SJSA1 (cell line): ENCODE data around the gene GHRHR. TPM values are rescaled to one million over a fixed set of nuclear protein-coding genes. Genes with fewer than 3 reads are reported as not detected.

Source experiments
- DNase-seq, 2 experiments: peaks; one replicate each; pipeline ENCODE4 v3.0.0-alpha.2; 2015 to 2020; ENCODE audit warnings: low spot score in 2 of 2, low read depth in 1 of 2
- H3K27ac ChIP-seq: fragments of 250-450 bp; sonication (Bioruptor Pico); 2 replicates; pipeline ENCODE4 v1.5.1; 2020; ENCODE audit warnings: mild to moderate bottlenecking, moderate library complexity
- H3K27me3 ChIP-seq: fragments of 250-450 bp; sonication (Bioruptor Pico); replicated peaks from 2 replicates; pipeline ENCODE4 v1.5.1; 2020; ENCODE audit warnings: mild to moderate bottlenecking, moderate library complexity
- H3K36me3 ChIP-seq: fragments of 250-450 bp; sonication (Bioruptor Pico); 2 replicates; pipeline ENCODE4 v1.5.1; 2020; ENCODE audit warnings: mild to moderate bottlenecking
- H3K4me1 ChIP-seq: fragments of 250-450 bp; sonication (Bioruptor Pico); replicated peaks from 2 replicates; pipeline ENCODE4 v1.6.1; 2021; ENCODE audit warnings: mild to moderate bottlenecking
- H3K4me3 ChIP-seq: fragments of 250-450 bp; sonication (Bioruptor Pico); 2 replicates; pipeline ENCODE4 v1.5.1; 2020; ENCODE audit warnings: mild to moderate bottlenecking
- H3K9me3 ChIP-seq: fragments of 250-450 bp; sonication (Bioruptor Pico); replicated peaks from 2 replicates; pipeline ENCODE4 v1.5.1; 2020; ENCODE audit warnings: mild to moderate bottlenecking
- total RNA-seq: library from RNA; depleted of rRNA; stranded (reverse); fragments of >200 nt; shearing (Covaris generic); gene quantifications from 2 replicates; pipeline ENCODE4 v1.2.3, GENCODE V29; 2014

The GHRHR gene
- total RNA-seq, 1 experiment from 2014 or later, result not detected

DNA sequence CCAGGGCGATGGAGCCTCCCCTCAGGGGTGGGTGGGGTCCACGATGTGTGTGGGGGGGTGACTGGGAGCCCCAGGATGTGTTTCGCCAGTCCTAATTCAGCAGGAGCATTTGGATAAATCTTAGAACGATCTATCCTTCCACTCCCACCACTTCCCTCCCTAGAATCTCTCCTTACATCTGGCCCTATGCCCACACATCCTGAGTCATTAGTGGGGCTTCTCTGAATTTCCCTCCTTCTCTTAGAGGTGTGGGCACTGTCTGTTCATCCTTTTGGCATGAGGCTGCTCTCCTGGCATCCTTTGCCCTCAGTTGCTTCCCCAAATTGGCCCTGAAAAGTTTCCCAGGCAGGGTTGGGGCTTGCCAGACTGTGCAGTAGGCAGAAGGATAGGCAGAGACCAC lies 1.6 kb downstream of the GHRHR start:
- Histone ChIP-seq H3K4me3 (no peak overlapping the region), H3K9me3 (no peaks in the 10 kb centered on the region), H3K36me3 (no peaks in the 10 kb centered on the region), H3K4me1 (no peaks in the 10 kb centered on the region), H3K27me3 (peaks cover 2% of the 10 kb centered on the region; the same call in 1 of the 2 replicates), H3K27ac (no peak overlapping the region)
- no peak for DNase-seq

GRCh38 chr7:30965883-30966282 lies 2.1 kb downstream of the GHRHR start:
- no peak for DNase-seq
- H3K4me3 ChIP-seq, result no peak overlapping the region
- H3K9me3 ChIP-seq, result no peaks in the 10 kb centered on the region
- peaks cover 2% of the 10 kb centered on the region; the same call in 1 of the 2 replicates for H3K27me3 ChIP-seq
- no peaks in the 10 kb centered on the region for H3K36me3 ChIP-seq
- H3K4me1 ChIP-seq, result no peaks in the 10 kb centered on the region
- no peak overlapping the region for H3K27ac ChIP-seq

DNA sequence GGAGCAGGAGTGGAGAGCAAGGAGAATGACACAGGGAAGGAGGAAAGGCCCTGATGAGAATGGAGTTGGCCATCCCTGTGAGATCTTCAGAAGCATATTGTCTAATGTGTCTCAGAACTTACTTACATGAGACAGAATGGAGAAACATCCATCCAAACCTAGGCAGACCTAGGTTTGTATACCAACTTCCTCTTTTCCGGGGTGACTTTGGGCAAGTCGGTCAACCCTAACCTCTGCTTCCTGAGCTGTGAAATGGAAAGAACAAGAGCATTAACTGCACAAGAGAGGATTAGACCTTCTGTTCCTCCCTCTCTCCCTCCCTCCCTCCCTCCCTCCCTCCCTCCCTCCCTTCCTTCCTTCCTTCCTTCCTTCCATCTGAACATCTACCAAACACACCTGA lies 4.5 kb downstream of the GHRHR start:
- Histone ChIP-seq H3K27me3 (peaks cover 2% of the 10 kb centered on the region), H3K9me3 (no peaks in the 10 kb centered on the region)
- no peak for DNase-seq

GRCh38 chr7:30968747-30969603 lies 5.2 kb downstream of the GHRHR start:
- peak in 1 of 2 experiments; percentile 28 for DNase-seq
- no peaks in the 10 kb centered on the region for H3K4me1 ChIP-seq
- H3K27me3 ChIP-seq, result peaks cover 2% of the 10 kb centered on the region
- no peaks in the 10 kb centered on the region for H3K36me3 ChIP-seq
- no peaks in the 10 kb centered on the region for H3K9me3 ChIP-seq
- no peak overlapping the region for H3K4me3 ChIP-seq
- H3K27ac ChIP-seq, result no peak overlapping the region

More for the DNA sequence above, 4.5 kb downstream of the GHRHR start:
- Histone ChIP-seq H3K27ac (no peak overlapping the region), H3K4me1 (no peaks in the 10 kb centered on the region), H3K36me3 (no peaks in the 10 kb centered on the region), H3K4me3 (no peak overlapping the region)

DNA sequence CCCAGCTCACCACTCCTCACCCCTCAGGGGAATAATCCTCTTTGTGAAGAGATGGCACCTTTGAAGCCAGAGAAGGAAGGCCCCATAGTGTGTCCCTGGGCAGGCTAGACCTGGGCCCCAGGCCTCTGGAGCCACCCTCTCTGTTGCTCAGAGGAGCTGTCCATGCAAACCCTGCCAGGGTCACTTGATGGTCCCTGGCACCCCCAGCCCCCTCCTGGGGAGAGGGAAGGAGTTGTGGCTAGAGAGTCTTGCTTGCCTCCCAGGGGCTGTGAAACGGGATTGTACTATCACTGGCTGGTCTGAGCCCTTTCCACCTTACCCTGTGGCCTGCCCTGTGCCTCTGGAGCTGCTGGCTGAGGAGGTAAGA lies 5.8 kb downstream of the GHRHR start:
- Histone ChIP-seq H3K27me3 (peaks cover 2% of the 10 kb centered on the region), H3K36me3 (no peaks in the 10 kb centered on the region), H3K27ac (no peak overlapping the region), H3K4me3 (no peak overlapping the region), H3K9me3 (no peaks in the 10 kb centered on the region), H3K4me1 (no peaks in the 10 kb centered on the region)
- DNase-seq, result no peak

DNA sequence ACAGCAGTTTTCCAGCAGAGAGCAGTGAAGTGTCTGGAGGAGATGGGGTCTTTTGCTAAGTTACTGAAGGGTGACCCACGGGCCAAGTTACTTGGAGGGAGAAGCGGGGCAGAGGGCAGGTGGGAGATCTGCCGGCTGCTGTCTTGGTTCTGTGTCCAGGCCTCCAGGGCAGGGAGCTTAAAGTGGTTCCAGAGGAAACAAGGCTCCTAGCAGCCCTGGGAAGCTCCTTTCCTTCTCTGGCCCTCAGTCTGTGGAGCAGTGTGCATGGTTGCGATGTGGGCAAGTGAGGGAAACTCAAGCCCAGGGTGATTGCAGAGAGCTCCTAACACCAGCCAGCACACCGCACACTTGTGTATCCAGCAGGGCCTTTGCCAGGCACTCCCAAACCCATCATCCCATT lies 6.3 kb downstream of the GHRHR start:
- Histone ChIP-seq H3K36me3 (no peaks in the 10 kb centered on the region), H3K27ac (no peak overlapping the region), H3K27me3 (peaks cover 2% of the 10 kb centered on the region), H3K4me1 (no peaks in the 10 kb centered on the region), H3K4me3 (no peak overlapping the region), H3K9me3 (no peaks in the 10 kb centered on the region)
- DNase-seq, result no peak

DNA sequence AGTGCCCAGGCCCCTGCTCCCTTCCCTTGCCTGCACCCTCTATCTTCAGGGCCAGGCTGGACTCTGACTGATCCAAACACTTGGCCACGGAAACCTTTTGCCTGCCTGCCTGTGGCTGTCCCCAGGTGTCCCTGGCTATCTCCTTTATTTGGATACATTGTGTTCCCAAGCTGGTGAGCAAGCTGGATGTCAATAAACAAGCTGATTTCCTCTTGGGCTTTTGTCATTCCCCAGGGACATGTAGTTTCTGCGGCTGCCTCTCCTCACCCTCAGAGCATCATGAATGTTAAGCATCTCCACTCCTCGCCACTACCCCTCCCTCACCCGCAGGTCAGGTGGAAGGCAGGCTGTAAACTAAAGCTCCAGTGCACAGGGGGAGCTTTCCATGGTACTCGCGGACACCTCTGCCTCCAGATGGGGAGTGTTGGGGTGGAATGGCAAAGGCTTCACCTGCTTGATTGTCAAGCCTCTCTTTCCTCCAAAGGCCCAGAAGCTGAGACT lies 6.9 kb downstream of the GHRHR start:
- no peaks in the 10 kb centered on the region for H3K9me3 ChIP-seq
- no peak for DNase-seq
- H3K27me3 ChIP-seq, result peaks cover 2% of the 10 kb centered on the region
- H3K27ac ChIP-seq, result no peak overlapping the region
- no peaks in the 10 kb centered on the region for H3K4me1 ChIP-seq
- no peaks in the 10 kb centered on the region for H3K36me3 ChIP-seq
- no peak overlapping the region for H3K4me3 ChIP-seq

DNA sequence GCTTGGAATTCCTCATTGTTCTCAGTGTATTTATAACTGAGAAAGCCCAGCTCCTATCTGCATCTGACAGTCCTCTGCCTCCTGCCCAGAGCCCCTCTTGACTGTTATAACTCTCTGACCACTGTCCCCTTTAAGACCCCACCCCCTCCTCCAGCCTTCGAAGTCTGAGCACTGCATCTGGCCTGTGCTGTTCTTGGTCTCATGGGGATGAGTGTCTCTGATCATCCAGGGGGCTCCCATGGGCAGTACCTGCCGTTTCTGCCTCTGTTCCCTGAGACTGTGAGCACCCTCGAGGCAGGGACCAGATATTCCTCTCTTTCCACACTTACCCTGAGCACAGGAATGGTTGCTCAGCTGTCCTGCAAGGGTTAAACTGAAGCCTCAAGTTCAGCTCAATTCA lies 7.7 kb downstream of the GHRHR start:
- no peak for DNase-seq
- Histone ChIP-seq H3K4me3 (no peak overlapping the region), H3K27ac (no peak overlapping the region), H3K27me3 (peaks cover 2% of the 10 kb centered on the region), H3K4me1 (no peaks in the 10 kb centered on the region), H3K36me3 (no peaks in the 10 kb centered on the region), H3K9me3 (no peaks in the 10 kb centered on the region)

DNA sequence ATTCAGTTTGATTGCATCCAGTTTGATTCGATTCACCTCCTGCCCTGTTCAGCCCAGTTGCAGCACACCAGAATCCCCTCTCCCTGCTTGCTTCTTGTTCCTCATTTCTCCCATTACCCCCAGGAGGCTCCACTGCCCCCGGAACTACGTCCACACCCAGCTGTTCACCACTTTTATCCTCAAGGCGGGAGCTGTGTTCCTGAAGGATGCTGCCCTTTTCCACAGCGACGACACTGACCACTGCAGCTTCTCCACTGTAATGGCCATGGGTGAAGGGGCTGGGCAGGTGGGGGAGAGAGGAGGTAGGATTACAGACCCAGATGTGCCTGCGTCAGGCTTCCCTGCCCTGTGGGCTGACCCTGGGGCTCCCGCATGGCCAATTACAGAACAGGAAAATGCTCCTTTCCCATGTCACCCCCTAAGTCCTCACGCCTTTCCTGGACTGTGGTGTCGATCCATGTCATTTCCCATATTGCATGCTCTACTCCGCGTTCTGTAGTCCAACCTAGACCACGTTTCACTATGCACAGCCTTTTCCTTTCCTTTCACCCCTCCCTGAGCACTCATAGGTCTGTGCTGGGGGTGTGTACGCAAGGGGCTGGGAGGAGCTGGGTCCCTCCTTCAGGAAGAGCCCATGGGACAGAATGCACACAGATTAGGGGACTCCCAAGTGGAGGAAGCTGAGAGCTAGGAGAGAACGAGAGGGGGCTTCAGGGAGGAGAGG lies 8.2 kb downstream of the GHRHR start:
- H3K27me3 ChIP-seq, result peaks cover 2% of the 10 kb centered on the region
- no peaks in the 10 kb centered on the region for H3K4me1 ChIP-seq
- no peaks in the 10 kb centered on the region for H3K9me3 ChIP-seq
- H3K4me3 ChIP-seq, result no peak overlapping the region
- no peaks in the 10 kb centered on the region for H3K36me3 ChIP-seq
- no peak for DNase-seq
- no peak overlapping the region for H3K27ac ChIP-seq

GRCh38 chr7:30973292-30973691 lies 9.5 kb downstream of the GHRHR start:
- Histone ChIP-seq H3K4me1 (no peaks in the 10 kb centered on the region), H3K36me3 (no peaks in the 10 kb centered on the region), H3K9me3 (no peaks in the 10 kb centered on the region), H3K27ac (no peak overlapping the region), H3K27me3 (no peaks in the 10 kb centered on the region; the same call in none of the 2 replicates), H3K4me3 (no peak overlapping the region)
- peak in 1 of 2 experiments; percentile 23 for DNase-seq

DNA sequence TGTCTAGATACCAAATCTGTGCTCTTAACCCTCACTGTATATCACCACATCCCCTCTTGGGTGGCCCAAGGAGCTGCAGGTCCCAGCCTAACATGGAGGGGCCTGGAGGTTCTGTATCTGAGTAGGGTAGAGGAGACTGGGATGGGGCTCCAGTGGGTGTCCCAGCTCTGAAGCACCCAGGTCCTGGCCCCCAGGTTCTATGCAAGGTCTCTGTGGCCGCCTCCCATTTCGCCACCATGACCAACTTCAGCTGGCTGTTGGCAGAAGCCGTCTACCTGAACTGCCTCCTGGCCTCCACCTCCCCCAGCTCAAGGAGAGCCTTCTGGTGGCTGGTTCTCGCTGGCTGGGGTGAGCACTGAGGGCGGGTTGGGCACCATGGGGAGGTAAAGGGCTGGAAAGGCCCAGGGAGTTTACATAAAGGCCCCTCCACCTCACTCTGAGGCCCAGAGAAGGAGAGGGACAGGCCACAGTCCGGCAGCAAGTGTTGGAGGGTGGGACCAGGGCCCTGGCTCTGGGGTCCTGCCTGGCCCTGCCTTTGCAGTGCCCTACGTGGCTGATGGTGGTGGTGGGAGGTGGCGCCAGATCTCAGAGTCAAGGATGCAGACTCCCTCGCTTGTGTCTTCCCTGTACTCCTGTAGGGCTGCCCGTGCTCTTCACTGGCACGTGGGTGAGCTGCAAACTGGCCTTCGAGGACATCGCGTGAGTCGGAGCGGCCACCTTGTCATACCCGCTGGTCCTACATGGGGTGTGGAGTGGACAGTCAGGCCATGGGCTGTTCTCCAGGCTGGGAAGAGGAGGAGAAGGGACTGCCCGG lies 10.2 kb downstream of the GHRHR start:
- no peaks in the 10 kb centered on the region; the same call in none of the 2 replicates for H3K27me3 ChIP-seq

DNA sequence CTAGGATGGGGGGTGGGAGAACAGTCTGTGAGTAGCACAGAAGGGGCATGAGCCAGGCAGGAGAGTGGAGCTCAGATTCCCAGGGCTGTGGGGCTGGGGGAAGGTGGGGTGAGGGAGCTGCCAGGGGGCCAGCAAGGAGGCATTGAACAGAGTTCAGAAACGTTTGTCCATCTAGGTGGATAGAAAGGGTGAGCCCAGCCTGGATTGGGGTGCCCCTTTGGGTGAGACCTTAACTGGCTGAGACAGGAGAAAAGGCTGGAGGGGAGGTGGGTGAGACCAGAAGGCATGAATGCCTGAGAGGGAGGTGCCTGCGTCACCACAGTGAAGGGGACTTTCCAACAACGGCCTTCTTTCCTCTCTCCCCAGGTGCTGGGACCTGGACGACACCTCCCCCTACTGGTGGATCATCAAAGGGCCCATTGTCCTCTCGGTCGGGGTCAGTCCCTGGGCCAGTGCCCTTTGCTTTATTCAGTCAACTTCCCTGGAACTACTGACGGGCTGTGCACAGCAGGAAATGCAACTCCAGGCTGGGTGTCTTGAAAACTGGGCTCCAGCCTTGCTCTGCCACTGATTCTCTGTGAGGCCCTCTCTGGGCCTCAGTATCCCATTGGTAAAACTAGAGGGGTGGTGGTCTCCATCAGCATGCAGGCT lies 11.0 kb downstream of the GHRHR start:
- H3K36me3 ChIP-seq, result no peaks in the 10 kb centered on the region
- no peaks in the 10 kb centered on the region; the same call in none of the 2 replicates for H3K27me3 ChIP-seq
- no peaks in the 10 kb centered on the region for H3K4me1 ChIP-seq
- no peak overlapping the region for H3K4me3 ChIP-seq
- peak; percentile 30 to 50 for DNase-seq
- no peak overlapping the region for H3K27ac ChIP-seq
- H3K9me3 ChIP-seq, result no peaks in the 10 kb centered on the region

More for the DNA sequence above, 10.2 kb downstream of the GHRHR start:
- H3K4me1 ChIP-seq, result no peaks in the 10 kb centered on the region
- H3K27ac ChIP-seq, result no peak overlapping the region
- H3K36me3 ChIP-seq, result no peaks in the 10 kb centered on the region
- DNase-seq, result peak in 1 of 2 experiments; percentile 26
- H3K9me3 ChIP-seq, result no peaks in the 10 kb centered on the region
- H3K4me3 ChIP-seq, result no peak overlapping the region
